ENCODE results near the gene KLK14.

Gene KLK14

GRCh38 chr19:51064534-51065220 is 18.0 kb downstream of the KLK14 start, which contains the start of gene KLK13:
TSS of gene KLK13 (minus strand) at chr19:51065092. CDS start at chr19:51065067, 25 bp downstream.
- Histone ChIP-seq H3K4me3 (ENCODE audit: low read depth in 1 of 2, low read length in 2 of 2) (no peak within 1 kb of the TSS), H3K4me1 (ENCODE audit: control insufficient read depth in 1 of 2, insufficient read depth in 2 of 2, low read length in 2 of 2) (peaks cover 0 to 3% of the 10 kb centered on the region in 2 donors), H3K36me3 (ENCODE audit: control insufficient read depth in 1 of 2, insufficient read depth in 2 of 2, low read length in 2 of 2) (no peaks in the 10 kb centered on the region), H3K27me3 (ENCODE audit: low read depth, low read length) (peaks cover 18% of the 10 kb centered on the region), H3K9me3 (ENCODE audit: control insufficient read depth in 1 of 2, low read length in 2 of 2) (no peaks in the 10 kb centered on the region), H3K27ac (ENCODE audit: low read length) (no peak within 1 kb of the TSS)

GRCh38 chr19:51063664-51064063 is 19.0 kb downstream of the KLK14 start:
- Histone ChIP-seq H3K27ac (ENCODE audit: low read length) (no peak overlapping the region), H3K36me3 (ENCODE audit: control insufficient read depth in 1 of 2, insufficient read depth in 2 of 2, low read length in 2 of 2) (no peaks in the 10 kb centered on the region), H3K4me1 (ENCODE audit: control insufficient read depth in 1 of 2, insufficient read depth in 2 of 2, low read length in 2 of 2) (peaks cover 0 to 3% of the 10 kb centered on the region in 2 donors), H3K4me3 (ENCODE audit: low read depth in 1 of 2, low read length in 2 of 2) (no peak overlapping the region), H3K27me3 (ENCODE audit: low read depth, low read length) (peaks cover 18% of the 10 kb centered on the region), H3K9me3 (ENCODE audit: control insufficient read depth in 1 of 2, low read length in 2 of 2) (no peaks in the 10 kb centered on the region)

- H3K36me3 ChIP-seq (ENCODE audit: control insufficient read depth in 1 of 2, insufficient read depth in 2 of 2, low read length in 2 of 2): no peaks in the 10 kb centered on the region
- H3K9me3 ChIP-seq (ENCODE audit: control insufficient read depth in 1 of 2, low read length in 2 of 2): no peaks in the 10 kb centered on the region
- no peak overlapping the region for H3K4me3 ChIP-seq (ENCODE audit: low read depth in 1 of 2, low read length in 2 of 2)
- H3K27me3 ChIP-seq (ENCODE audit: low read depth, low read length): peaks cover 18% of the 10 kb centered on the region
- H3K27ac ChIP-seq (ENCODE audit: low read length): no peak overlapping the region
- H3K4me1 ChIP-seq (ENCODE audit: control insufficient read depth in 1 of 2, insufficient read depth in 2 of 2, low read length in 2 of 2): peaks cover 0 to 3% of the 10 kb centered on the region in 2 donors
These were observed 21.7 kb downstream of the KLK14 start for GRCh38 chr19:51060973-51061372.

- Histone ChIP-seq H3K36me3 (ENCODE audit: control insufficient read depth in 1 of 2, insufficient read depth in 2 of 2, low read length in 2 of 2) (no peaks in the 10 kb centered on the region), H3K4me1 (ENCODE audit: control insufficient read depth in 1 of 2, insufficient read depth in 2 of 2, low read length in 2 of 2) (peaks cover 0 to 3% of the 10 kb centered on the region in 2 donors), H3K27me3 (ENCODE audit: low read depth, low read length) (peaks cover 14% of the 10 kb centered on the region), H3K27ac (ENCODE audit: low read length) (no peak overlapping the region), H3K9me3 (ENCODE audit: control insufficient read depth in 1 of 2, low read length in 2 of 2) (no peaks in the 10 kb centered on the region), H3K4me3 (ENCODE audit: low read depth in 1 of 2, low read length in 2 of 2) (no peak overlapping the region)
These were observed 22.4 kb downstream of the KLK14 start for GRCh38 chr19:51060336-51060735.

GRCh38 chr19:51059715-51060114 is 23.0 kb downstream of the KLK14 start:
- Histone ChIP-seq H3K4me1 (ENCODE audit: control insufficient read depth in 1 of 2, insufficient read depth in 2 of 2, low read length in 2 of 2) (peaks cover 0 to 2% of the 10 kb centered on the region in 2 donors), H3K9me3 (ENCODE audit: control insufficient read depth in 1 of 2, low read length in 2 of 2) (no peaks in the 10 kb centered on the region), H3K4me3 (ENCODE audit: low read depth in 1 of 2, low read length in 2 of 2) (no peak overlapping the region), H3K27me3 (ENCODE audit: low read depth, low read length) (peaks cover 11% of the 10 kb centered on the region), H3K27ac (ENCODE audit: low read length) (no peak overlapping the region), H3K36me3 (ENCODE audit: control insufficient read depth in 1 of 2, insufficient read depth in 2 of 2, low read length in 2 of 2) (no peaks in the 10 kb centered on the region)

GRCh38 chr19:51055866-51056265 is 26.8 kb downstream of the KLK14 start:
- Histone ChIP-seq H3K36me3 (ENCODE audit: control insufficient read depth in 1 of 2, insufficient read depth in 2 of 2, low read length in 2 of 2) (no peaks in the 10 kb centered on the region), H3K4me3 (ENCODE audit: low read depth in 1 of 2, low read length in 2 of 2) (no peak overlapping the region), H3K4me1 (ENCODE audit: control insufficient read depth in 1 of 2, insufficient read depth in 2 of 2, low read length in 2 of 2) (no peaks in the 10 kb centered on the region), H3K27me3 (ENCODE audit: low read depth, low read length) (no peaks in the 10 kb centered on the region), H3K27ac (ENCODE audit: low read length) (no peak overlapping the region), H3K9me3 (ENCODE audit: control insufficient read depth in 1 of 2, low read length in 2 of 2) (no peaks in the 10 kb centered on the region)

- Histone ChIP-seq H3K9me3 (ENCODE audit: control insufficient read depth in 1 of 2, low read length in 2 of 2) (no peaks in the 10 kb centered on the region), H3K27ac (ENCODE audit: low read length) (no peak overlapping the region), H3K27me3 (ENCODE audit: low read depth, low read length) (no peaks in the 10 kb centered on the region), H3K4me3 (ENCODE audit: low read depth in 1 of 2, low read length in 2 of 2) (no peak overlapping the region), H3K4me1 (ENCODE audit: control insufficient read depth in 1 of 2, insufficient read depth in 2 of 2, low read length in 2 of 2) (peaks cover 0 to 4% of the 10 kb centered on the region in 2 donors), H3K36me3 (ENCODE audit: control insufficient read depth in 1 of 2, insufficient read depth in 2 of 2, low read length in 2 of 2) (no peaks in the 10 kb centered on the region)
These were observed 35.7 kb downstream of the KLK14 start for GRCh38 chr19:51047031-51047335.

- no peaks in the 10 kb centered on the region for H3K27me3 ChIP-seq (ENCODE audit: low read depth, low read length)
- peaks cover 0 to 4% of the 10 kb centered on the region in 2 donors for H3K4me1 ChIP-seq (ENCODE audit: control insufficient read depth in 1 of 2, insufficient read depth in 2 of 2, low read length in 2 of 2)
- no peaks in the 10 kb centered on the region for H3K9me3 ChIP-seq (ENCODE audit: control insufficient read depth in 1 of 2, low read length in 2 of 2)
- H3K4me3 ChIP-seq (ENCODE audit: low read depth in 1 of 2, low read length in 2 of 2): no peak overlapping the region
- no peaks in the 10 kb centered on the region for H3K36me3 ChIP-seq (ENCODE audit: control insufficient read depth in 1 of 2, insufficient read depth in 2 of 2, low read length in 2 of 2)
- H3K27ac ChIP-seq (ENCODE audit: low read length): no peak overlapping the region
These were observed 38.4 kb downstream of the KLK14 start for GRCh38 chr19:51044327-51044726.

GRCh38 chr19:51043497-51043896 is 39.2 kb downstream of the KLK14 start:
- H3K27ac ChIP-seq (ENCODE audit: low read length): no peak overlapping the region
- no peaks in the 10 kb centered on the region for H3K9me3 ChIP-seq (ENCODE audit: control insufficient read depth in 1 of 2, low read length in 2 of 2)
- H3K4me1 ChIP-seq (ENCODE audit: control insufficient read depth in 1 of 2, insufficient read depth in 2 of 2, low read length in 2 of 2): peaks cover 0 to 4% of the 10 kb centered on the region in 2 donors
- no peaks in the 10 kb centered on the region for H3K36me3 ChIP-seq (ENCODE audit: control insufficient read depth in 1 of 2, insufficient read depth in 2 of 2, low read length in 2 of 2)
- no peaks in the 10 kb centered on the region for H3K27me3 ChIP-seq (ENCODE audit: low read depth, low read length)
- no peak overlapping the region for H3K4me3 ChIP-seq (ENCODE audit: low read depth in 1 of 2, low read length in 2 of 2)

- Histone ChIP-seq H3K4me1 (ENCODE audit: control insufficient read depth in 1 of 2, insufficient read depth in 2 of 2, low read length in 2 of 2) (no peaks in the 10 kb centered on the region), H3K4me3 (ENCODE audit: low read depth in 1 of 2, low read length in 2 of 2) (no peak overlapping the region), H3K9me3 (ENCODE audit: control insufficient read depth in 1 of 2, low read length in 2 of 2) (no peaks in the 10 kb centered on the region), H3K27me3 (ENCODE audit: low read depth, low read length) (no peaks in the 10 kb centered on the region), H3K36me3 (ENCODE audit: control insufficient read depth in 1 of 2, insufficient read depth in 2 of 2, low read length in 2 of 2) (no peaks in the 10 kb centered on the region), H3K27ac (ENCODE audit: low read length) (no peak overlapping the region)
These were observed 42.5 kb downstream of the KLK14 start for GRCh38 chr19:51040151-51040550.

- no peak overlapping the region for H3K27ac ChIP-seq (ENCODE audit: low read length)
- H3K9me3 ChIP-seq (ENCODE audit: control insufficient read depth in 1 of 2, low read length in 2 of 2): no peaks in the 10 kb centered on the region
- H3K36me3 ChIP-seq (ENCODE audit: control insufficient read depth in 1 of 2, insufficient read depth in 2 of 2, low read length in 2 of 2): no peaks in the 10 kb centered on the region
- no peak overlapping the region for H3K4me3 ChIP-seq (ENCODE audit: low read depth in 1 of 2, low read length in 2 of 2)
- H3K27me3 ChIP-seq (ENCODE audit: low read depth, low read length): no peaks in the 10 kb centered on the region
- H3K4me1 ChIP-seq (ENCODE audit: control insufficient read depth in 1 of 2, insufficient read depth in 2 of 2, low read length in 2 of 2): no peaks in the 10 kb centered on the region
These were observed 46.2 kb downstream of the KLK14 start for GRCh38 chr19:51036519-51036918.

- Histone ChIP-seq H3K27me3 (ENCODE audit: low read depth, low read length) (no peaks in the 10 kb centered on the region), H3K4me1 (ENCODE audit: control insufficient read depth in 1 of 2, insufficient read depth in 2 of 2, low read length in 2 of 2) (no peaks in the 10 kb centered on the region), H3K27ac (ENCODE audit: low read length) (no peak within 1 kb of the TSS), H3K4me3 (ENCODE audit: low read depth in 1 of 2, low read length in 2 of 2) (no peak within 1 kb of the TSS), H3K9me3 (ENCODE audit: control insufficient read depth in 1 of 2, low read length in 2 of 2) (no peaks in the 10 kb centered on the region), H3K36me3 (ENCODE audit: control insufficient read depth in 1 of 2, insufficient read depth in 2 of 2, low read length in 2 of 2) (no peaks in the 10 kb centered on the region)
These were observed 48.0 kb downstream of the KLK14 start, which contains the start of gene KLK12 for GRCh38 chr19:51034704-51035103. TSS of gene KLK12 (minus strand) at chr19:51035002. CDS start at chr19:51034621, 381 bp downstream.
